ENCODE data around the gene KLHL36. TPM values are rescaled to one million over a fixed set of nuclear protein-coding genes. Genes with fewer than 3 reads are reported as not detected.

KLHL36 gene
- total and polyA plus RNA-seq, 9 of the 15 experiments (the other 6 are each of a cell fraction or from before 2014, with no cell fraction given), result 2.1 to 51.2 (median 18.5) TPM

- TF ChIP-seq YY1 (IDR thresholded peaks at IDR 0.05; ENCODE audit: borderline replicate concordance in 1 of 3, control insufficient read depth in 1 of 3, extremely low read depth in 1 of 3, insufficient read depth in 3 of 3, insufficient read length in 1 of 3, insufficient replicate concordance in 2 of 3, low read depth in 1 of 3, low read length in 2 of 3), result peak in 1 of 3 experiments; percentile 6
- TF ChIP-seq KDM5B (IDR thresholded peaks at IDR 0.05; ENCODE audit: insufficient replicate concordance, low read depth, low read length), result no peak
- no peak for TF ChIP-seq KLF16 (IDR thresholded peaks at IDR 0.05)
- TF ChIP-seq USF1 (CRISPR knock-in tag; IDR thresholded peaks at IDR 0.05), result no peak
- no peak for TF ChIP-seq RBM39 (optimal IDR thresholded peaks at IDR 0.05; ENCODE audit: low read depth, low read length)
- 0 out of 2 replicates have a peak, but pooled peaks have one; percentile 8 for TF ChIP-seq ZNF431 (CRISPR knock-in tag; IDR thresholded peaks at IDR 0.05)
- TF ChIP-seq, protein P1, sequence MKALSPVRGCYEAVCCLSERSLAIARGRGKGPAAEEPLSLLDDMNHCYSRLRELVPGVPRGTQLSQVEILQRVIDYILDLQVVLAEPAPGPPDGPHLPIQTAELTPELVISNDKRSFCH (CRISPR knock-in tag; IDR thresholded peaks at IDR 0.05), result no peak
- TF ChIP-seq, protein P1 (tag; IDR thresholded peaks at IDR 0.05), result no peak
- 0 out of 2 replicates have a peak, but pooled peaks have one; percentile 72 for TF ChIP-seq NR1H2 (CRISPR knock-in tag; IDR thresholded peaks at IDR 0.05)
- no peak for TF ChIP-seq RFX5 (IDR thresholded peaks at IDR 0.05; ENCODE audit: low read depth, low read length)
- no peak for TF ChIP-seq FOXK1 (CRISPR knock-in tag; IDR thresholded peaks at IDR 0.05; ENCODE audit: borderline replicate concordance)
- TF ChIP-seq, protein P2, sequence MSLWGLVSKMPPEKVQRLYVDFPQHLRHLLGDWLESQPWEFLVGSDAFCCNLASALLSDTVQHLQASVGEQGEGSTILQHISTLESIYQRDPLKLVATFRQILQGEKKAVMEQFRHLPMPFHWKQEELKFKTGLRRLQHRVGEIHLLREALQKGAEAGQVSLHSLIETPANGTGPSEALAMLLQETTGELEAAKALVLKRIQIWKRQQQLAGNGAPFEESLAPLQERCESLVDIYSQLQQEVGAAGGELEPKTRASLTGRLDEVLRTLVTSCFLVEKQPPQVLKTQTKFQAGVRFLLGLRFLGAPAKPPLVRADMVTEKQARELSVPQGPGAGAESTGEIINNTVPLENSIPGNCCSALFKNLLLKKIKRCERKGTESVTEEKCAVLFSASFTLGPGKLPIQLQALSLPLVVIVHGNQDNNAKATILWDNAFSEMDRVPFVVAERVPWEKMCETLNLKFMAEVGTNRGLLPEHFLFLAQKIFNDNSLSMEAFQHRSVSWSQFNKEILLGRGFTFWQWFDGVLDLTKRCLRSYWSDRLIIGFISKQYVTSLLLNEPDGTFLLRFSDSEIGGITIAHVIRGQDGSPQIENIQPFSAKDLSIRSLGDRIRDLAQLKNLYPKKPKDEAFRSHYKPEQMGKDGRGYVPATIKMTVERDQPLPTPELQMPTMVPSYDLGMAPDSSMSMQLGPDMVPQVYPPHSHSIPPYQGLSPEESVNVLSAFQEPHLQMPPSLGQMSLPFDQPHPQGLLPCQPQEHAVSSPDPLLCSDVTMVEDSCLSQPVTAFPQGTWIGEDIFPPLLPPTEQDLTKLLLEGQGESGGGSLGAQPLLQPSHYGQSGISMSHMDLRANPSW (CRISPR knock-in tag; IDR thresholded peaks at IDR 0.05), result peak; percentile 85; the same call in 1 of the 2 replicates
- TF ChIP-seq ZNF57 (CRISPR knock-in tag; IDR thresholded peaks at IDR 0.05), result no peak
- TF ChIP-seq MAFF (IDR thresholded peaks at IDR 0.05; ENCODE audit: low read length), result no peak
- TF ChIP-seq SPI1 (IDR thresholded peaks at IDR 0.05; ENCODE audit: borderline replicate concordance, low read depth, low read length), result no peak
- TF ChIP-seq EP400 (IDR thresholded peaks at IDR 0.05), result 0 out of 2 replicates have a peak, but pooled peaks have one; percentile 17
- peak; percentile 11; the same call in 1 of the 2 replicates for TF ChIP-seq FOXP1 (CRISPR knock-in tag; IDR thresholded peaks at IDR 0.05)
- TF ChIP-seq SIN3A (IDR thresholded peaks at IDR 0.05; ENCODE audit: borderline replicate concordance in 2 of 2, control insufficient read depth in 1 of 2, low read depth in 2 of 2, low read length in 2 of 2), result peak in 1 of 2 experiments; percentile 58; a peak in 1 of 4 replicates
- TF ChIP-seq ZNF3 (CRISPR knock-in tag; IDR thresholded peaks at IDR 0.05), result no peak
- no peak for TF ChIP-seq KLF1 (tag; IDR thresholded peaks at IDR 0.05)
- peak; percentile 37; the same call in 1 of the 2 replicates for TF ChIP-seq GATA2 (CRISPR knock-in tag; IDR thresholded peaks at IDR 0.05)
- no peak for TF ChIP-seq SOX6 (IDR thresholded peaks at IDR 0.05)
- TF ChIP-seq ZEB2 (IDR thresholded peaks at IDR 0.05), result peak; percentile 60
Measured at GRCh38 chr16:84617041-84617790, 31.1 kb upstream of the KLHL36 start (continued).
